HG03460 (cell line): ENCODE data around the gene MBNL2.

Experiments used
- ATAC-seq: cut with Tn5 transposase; IDR thresholded peaks from one replicate; pipeline ENCODE4 v1.9.1; 2021; ENCODE audit not compliant: unreplicated experiment

The MBNL2 gene

DNA sequence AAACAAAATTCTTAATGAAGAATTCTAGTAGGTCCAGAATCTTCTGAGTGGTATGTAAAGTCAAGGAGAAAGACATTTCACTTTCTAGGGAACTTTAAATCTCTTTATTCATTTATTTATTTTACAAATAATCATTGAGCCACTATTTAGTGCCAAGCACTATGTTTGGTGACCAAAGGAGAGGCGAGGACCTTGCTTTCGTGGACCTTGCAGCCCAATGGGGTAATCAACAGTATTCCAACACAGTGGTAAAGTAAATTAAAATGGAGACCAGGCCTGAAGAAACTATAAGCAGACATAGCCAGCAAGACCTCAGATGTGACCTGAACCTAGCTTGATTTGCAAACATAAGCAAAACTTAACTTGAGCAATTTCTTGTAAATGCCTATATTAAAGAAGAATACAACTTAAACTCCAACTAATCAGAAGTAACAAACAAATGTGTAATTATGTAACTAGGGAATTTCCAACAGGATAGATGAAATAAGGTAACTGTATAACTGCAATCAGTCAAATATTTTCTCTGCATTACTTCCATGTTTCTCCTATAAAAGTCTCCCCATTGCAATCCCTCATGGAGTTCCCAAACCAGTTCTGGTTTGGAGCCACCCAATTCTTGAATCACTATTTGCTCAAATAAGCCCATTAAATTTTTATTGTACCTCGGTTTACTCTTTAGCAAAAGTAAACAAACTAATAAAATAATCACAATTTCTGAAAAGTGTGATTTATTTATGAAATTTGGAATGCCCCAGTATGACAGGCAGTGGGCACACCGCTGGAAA lies 67.6 kb downstream of the MBNL2 start:
- no peak for ATAC-seq

DNA sequence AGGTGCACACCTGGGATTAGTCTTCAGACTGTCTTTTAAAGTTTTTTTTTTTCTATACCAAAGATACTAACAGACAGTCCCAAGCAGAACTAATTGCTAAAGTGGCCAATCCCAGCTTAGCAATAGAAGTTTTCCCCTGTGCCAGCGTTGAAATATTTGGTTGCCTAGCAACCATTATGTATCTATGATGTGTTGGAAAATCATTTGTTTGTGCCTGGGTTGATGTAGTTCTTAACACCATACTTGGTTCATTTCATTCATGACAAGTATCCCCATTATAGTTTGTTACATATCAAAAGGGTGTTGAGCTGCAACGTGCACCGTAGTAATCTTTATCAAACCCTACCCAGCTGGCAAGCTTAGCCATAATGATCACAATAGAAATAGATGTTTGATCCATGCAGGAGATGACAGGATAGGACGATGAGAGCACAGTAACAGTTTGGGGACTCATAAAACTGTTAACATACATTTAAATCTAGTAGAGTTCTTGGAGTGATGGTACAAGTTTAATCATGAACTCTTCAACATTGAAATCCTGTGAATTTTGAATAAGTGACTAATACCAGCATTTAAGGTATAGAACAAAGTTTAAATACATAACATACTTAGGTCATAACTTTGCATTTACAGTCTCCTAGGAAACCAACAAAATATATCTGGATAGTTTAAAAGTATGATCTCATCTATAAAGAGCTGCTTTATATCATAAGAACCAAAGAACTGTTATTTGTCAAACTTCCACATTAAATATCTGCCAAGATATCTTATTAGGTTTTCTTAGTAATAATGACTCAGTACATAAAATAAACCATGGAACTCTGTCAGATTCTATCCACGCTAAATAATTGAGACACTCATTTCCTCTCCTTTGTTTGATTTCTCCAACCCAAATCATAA lies 73.4 kb downstream of the MBNL2 start:
- no peak for ATAC-seq

DNA sequence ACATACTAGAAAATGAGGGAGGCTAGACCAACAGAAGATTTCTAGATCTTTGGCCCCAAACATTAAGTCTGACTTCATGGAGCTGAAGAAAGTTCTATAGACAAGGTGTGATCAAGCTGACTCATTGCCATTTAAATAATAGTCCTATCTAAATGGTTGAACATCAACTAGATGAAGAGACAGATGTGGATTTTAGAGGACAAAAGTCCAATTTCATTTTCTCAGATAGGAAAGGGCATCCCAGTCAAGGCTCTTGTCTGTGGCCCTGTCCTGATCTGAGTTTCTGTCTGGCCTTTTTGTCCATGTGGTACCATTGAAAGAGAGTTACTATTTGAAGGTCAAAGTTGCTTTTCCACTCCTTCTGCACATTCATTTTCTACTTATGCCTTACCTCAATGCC lies 74.6 kb downstream of the MBNL2 start:
- ATAC-seq: no peak

DNA sequence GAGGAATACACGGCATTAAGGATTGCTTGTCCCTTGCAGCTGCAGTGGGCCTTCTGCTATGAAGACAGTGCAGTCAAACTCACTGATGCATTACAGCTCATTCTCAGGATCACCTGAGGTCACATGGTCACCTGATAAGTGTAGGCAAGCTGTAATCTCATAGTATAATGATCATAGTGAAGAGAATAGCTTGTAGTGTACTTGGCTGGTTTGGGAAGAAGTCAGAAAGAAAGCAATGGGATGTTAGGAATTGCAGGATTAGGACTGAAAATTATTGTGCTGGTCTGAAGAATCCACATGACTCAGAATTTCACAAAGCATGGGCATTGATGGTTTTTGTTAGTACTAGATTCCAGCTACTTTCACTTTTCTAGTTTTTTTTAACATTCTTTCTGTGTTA lies 76.7 kb downstream of the MBNL2 start:
- ATAC-seq: no peak

DNA sequence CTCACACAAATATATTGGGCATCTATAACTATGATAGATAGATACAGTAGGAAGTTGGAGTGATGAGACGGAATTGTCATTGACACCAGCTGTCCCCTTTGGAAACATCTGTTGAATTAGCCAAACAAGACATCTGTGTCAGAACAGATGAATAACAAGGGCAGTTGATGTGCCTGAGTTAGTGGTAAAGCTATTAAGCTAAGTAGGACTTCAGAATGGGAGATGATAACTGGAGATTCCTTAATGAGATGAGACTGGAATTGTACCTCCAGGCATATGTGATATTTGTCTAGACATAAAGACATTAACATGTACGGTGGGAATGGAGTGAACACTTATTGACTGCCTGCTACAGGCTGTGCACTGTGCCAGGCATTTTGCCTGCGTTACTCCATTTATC lies 78.7 kb downstream of the MBNL2 start:
- no peak for ATAC-seq

DNA sequence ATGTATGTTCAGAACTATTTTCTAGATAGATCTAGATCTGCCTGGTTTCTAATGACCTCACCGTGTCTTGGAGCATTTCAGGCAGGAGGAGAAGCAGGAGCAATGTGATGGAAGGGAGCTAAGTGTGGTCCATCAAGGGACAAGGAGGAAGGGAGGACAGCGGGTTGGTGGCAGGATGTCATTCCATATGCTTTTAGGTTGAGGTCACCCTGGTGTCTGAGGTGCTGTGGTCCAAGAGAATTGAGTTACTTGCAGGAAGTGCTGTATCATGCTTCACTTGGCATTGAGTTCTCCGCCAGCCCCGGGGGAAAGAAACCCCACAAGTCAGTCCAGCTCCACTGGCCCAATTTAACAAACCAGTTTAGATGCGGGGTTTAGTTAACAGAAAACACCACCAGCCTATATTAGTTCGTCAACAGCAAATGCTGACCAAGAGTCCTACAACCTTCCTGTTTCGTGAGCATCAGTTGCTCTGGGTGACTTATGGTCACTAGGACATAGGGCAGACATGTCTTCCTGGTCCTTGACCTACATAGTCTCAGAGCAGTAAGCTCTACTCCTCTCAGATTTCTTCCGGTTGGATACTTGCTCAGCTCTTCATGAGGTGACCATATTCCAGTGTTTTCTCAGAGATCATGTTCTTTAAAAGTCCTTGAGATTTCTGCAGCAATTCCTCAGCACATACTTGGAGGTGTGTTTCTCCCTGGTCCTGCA lies 79.4 kb downstream of the MBNL2 start:
- no peak for ATAC-seq

DNA sequence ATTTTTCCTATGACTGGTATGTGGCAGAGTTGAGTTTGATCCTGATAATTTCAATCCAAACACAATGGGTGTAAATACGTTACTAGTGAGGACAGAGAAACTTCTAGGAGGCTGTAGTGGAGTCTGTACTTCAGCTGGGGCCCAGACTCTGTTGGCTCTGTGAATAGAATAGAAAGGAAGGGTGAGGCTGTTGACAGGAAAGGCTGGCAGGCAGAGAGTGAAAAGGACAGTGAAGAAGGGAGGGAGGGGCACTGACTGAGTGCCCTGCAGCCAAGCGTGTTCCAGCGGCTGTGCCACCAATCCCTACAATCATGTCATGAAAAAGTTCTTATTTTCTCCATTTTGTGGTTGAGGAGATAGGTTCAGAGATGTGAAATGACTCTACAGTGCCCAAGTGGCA lies 80.5 kb downstream of the MBNL2 start:
- no peak for ATAC-seq

DNA sequence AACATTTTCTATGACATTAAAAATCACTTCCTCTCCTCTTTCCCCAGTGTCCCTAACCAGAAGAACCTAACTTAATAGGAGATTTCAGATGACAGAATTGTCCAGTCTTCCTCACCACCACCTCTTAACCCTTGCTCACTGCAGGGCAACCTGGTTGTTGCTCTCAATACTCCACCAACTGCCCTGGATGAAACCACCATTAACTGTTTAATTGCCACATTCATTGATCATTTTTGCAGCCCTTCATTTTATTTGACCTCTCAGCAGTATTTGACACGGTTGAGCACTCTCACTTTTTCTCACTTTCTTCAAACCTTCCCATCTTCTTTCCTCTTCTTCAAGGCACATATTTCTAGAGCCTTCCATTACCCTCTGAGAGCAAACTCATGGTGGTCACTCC lies 84.0 kb downstream of the MBNL2 start:
- ATAC-seq: no peak

DNA sequence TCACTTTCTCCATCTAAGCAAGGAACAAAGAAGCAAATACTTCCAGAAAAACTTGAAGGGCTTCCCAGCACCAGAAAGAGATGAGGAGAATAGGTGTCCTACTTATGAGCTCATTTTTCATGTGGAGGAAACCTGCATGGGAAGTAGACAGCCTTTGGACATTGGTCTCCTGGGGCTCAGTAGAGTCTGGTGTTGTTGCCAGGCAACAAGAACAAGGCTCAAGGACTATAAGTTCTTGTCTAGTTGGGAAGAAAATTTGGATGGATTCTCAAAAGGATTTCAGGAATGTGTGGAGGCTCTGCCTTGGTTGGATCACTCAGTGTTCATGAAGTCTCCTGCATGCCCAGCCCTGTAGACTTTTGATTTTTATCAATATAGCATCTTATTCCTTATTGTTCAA lies 84.5 kb downstream of the MBNL2 start:
- ATAC-seq: no peak

DNA sequence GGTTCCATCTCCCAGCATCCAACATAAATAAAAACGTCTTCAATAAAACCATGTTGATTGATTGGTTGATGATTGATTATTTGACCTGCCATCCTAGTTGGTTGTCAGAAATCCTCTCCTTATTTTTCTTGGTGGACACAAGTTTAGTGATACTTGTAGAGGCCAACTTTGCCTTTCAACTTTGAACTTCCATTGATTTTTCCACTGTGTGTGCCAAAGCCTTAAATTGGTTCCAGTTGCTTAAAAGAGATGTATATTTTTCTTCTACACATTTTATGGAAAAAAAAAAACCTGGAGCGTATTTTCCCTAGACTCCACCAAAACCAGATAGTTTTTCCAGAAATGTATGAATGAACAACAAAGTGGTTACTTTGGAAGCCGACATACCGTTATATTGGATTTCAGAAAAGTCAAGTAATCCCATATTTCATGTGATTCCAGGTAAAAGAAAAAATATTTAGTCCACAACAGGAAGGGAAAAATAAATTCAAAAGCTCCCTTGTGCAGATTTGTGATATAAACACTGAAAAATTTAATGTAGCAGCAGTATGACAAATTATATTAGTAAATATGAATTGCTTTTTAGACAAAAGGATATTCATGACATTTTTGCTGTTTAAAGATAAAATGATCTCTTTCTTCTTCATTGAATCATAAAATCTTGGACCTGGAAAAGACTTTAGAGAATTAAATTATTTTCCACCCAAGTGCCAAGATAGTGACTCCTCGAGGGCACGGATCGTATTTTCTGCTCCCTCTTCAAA lies 85.2 kb downstream of the MBNL2 start:
- no peak for ATAC-seq

DNA sequence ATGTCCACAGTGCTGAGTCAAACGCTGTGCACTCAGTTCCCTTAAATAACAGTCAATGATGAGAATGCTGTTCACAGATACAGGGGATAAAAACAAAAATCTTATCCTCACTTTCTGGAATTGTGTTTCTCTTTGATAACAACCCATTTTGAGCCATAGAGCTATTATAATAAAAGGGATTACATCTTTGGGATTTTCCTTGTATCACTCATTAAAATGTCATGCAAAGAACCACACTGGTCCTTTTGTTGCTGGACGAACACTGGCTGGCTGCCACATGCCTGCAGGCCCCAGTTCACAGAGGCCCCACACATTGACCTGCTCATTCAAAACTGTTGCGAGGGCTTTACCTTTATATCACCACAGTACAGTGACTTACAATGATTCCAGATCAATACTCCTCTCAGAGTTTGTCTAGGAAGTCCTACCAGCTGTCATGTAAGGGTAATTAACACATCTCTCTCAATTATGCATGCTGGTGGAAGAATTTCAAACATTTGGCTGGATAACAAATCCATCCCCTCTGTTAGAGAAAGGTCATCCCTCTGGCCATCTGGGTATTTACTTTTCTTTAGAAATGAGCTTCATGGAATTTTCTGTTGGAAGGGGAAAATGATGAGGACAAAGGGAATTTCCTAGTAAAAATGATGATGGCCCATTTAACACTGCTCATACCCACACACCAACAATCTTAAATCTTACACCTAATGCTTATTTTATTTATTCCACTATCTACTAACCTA lies 85.9 kb downstream of the MBNL2 start:
- ATAC-seq: no peak

DNA sequence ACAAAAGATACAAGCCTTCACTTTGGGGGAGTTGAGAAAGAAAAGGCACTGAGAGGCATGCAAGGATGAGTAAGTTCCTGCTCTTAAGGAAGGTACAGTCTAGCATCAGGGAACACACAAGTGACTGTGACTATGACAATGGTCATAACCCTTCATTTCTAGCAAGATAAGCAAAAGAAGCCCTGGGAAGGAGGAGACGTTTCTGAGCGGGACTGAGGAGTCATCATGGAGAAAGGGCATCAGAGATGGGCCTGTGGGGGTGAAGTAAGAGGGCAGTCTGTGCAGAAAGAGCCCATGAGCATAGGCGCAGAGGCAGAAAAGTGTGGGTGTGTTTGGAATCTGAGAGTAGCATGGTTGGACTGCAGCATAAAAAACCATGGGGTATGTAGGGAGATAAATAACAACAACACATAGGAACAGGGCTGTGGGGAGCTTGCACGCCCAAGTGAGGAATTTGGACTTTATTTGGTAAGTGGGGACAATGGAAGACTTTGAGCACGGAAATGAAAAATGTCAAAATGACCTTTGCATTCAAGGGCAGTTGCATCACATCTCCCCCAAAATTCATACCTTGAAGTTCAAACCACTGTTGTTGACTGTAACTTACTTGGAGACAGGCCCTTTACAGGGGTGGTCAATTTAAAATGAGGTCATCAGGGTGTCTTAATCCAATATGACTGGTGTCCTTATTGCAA lies 86.7 kb downstream of the MBNL2 start:
- no peak for ATAC-seq

DNA sequence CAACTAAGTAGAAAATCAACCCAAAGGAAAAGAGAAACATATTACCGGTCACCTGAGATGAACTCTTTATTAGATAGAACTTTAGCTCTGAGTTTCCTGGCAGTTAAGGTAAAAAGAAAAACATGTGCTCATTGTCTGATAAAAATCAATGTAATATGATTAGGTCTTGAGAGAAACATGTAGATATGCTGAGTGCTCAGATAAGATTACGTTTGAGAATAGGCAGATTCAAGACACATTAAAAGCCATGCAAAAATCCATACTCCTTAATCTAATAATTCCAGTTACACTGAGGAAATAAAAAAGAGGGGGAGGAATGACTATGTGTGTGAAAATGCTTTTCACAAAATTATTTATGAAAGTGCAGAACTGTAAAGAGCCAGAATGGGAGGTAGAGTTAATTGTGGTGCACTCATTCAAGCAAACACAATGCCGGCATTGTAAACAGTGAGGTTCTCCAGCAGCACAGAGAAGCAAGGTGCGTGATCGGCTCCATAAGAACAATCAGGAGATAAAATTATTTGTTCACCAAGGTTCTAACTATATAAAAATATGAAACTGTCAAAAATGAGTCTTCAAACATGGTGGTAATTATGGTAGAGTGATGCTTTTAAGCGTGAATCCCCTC lies 88.8 kb downstream of the MBNL2 start:
- no peak for ATAC-seq

DNA sequence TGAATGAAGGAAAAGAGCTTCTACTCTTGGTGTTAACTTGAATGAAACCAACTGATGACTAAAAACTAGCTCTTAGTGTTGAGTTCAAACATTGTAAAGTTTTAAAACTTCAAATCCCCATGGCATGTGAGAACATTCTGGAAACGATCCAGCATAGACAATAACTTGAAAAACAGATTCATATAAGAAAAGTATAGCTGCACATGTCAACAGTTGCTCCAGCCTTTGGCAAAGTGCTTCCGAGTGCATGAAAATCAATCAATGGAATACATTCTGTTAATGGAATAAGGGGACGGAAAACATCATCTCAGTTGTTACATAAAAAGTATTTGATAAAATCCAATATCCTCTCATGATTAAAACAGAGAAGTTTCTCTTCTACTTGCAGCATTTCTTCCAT lies 89.8 kb downstream of the MBNL2 start:
- ATAC-seq: no peak

DNA sequence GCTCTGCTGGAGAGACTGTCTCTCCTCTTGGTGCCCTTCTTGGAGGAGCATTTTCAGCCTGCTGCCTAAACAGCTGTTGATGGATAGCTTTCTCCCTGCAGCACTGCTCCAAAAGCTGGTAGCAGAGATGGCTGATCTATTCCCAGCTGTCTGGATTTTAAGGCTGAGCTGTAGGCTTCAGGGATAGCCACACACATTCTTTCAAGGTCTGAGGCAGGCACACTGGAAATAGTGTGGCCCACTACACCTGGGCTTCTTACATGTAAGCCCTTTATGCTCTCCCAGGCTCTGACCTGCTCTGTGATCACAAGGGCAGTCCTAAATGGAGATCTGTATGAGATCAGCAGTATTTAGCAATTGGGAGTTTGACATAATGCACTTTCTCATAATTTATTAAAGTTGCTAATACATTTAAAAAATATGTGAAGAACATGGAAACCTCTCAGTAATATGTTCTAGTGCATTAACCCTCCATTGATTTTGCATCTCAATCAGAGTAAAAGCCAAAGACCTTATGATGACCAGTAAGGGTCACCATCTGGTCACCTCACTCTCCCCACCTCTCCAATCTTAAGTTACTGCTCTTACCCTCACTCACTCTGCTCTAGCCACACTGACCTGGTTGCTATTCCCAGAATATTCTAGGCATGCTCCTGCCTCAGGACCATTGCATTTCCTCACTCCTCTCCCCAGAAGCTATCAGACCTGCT lies 91.6 kb downstream of the MBNL2 start:
- ATAC-seq: no peak

DNA sequence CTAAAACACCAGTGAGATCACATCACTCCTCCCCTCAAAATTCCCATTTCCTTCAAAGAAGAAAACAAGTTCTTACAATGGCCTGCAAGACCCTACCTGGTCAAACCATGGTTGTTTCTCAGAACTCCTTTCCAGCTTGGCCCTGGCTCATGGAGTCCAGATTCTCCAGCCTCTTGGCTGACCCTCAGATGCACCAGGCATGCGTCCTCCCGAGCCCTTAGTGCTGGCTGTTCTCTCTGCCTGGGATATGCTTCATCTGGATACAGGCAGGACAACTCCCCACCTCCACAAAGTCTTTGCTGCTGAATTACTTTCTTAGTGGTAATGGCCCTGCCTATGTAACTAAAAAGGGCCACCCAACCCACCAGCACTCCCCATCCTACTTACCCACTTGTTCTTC lies 94.3 kb downstream of the MBNL2 start:
- no peak for ATAC-seq

DNA sequence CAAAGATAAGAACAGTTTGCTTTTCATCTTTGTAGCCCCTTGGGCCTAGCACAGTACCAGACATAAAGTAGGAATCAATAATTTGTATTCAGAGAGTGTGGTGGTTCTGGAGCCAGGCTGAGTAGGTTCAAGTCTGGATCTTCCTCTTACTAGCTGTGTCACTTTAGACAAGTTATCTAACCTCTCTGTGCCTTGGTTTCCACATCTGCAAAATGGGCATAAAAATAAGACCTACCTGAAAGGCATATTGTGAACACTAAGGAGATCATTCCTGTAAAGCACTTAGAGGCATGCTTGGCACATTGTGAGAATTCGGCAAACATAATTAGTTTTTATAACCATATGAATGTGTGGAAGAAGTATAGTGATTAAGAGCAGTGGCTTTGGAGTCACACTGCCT lies 95.8 kb downstream of the MBNL2 start:
- ATAC-seq: no peak

DNA sequence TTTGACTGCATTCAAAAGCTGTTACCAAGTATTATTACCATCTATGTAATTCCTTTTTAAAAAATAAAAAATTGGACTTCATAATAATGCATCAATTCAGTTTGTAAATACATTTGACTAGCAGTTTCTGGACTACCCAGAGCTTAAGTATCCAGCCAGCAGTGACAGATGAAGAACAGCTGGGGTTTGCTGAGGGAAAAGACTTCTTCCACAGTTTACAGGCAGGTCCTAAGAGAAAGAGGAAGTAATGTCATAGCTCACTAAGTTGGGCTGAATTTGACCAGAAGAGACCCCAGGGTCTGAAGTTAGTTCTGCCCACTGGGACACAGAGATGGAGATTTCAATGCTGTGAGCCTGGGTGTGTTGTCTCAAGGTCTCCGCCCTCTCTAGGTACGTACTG lies 96.4 kb downstream of the MBNL2 start:
- ATAC-seq: no peak
